ENCODE results near the gene SPOCD1. TPM values are rescaled to one million over a fixed set of nuclear protein-coding genes. Genes with fewer than 3 reads are reported as not detected.

The SPOCD1 gene
- total RNA-seq, 1 donor from 2014 or later, result 1.5 TPM

DNA sequence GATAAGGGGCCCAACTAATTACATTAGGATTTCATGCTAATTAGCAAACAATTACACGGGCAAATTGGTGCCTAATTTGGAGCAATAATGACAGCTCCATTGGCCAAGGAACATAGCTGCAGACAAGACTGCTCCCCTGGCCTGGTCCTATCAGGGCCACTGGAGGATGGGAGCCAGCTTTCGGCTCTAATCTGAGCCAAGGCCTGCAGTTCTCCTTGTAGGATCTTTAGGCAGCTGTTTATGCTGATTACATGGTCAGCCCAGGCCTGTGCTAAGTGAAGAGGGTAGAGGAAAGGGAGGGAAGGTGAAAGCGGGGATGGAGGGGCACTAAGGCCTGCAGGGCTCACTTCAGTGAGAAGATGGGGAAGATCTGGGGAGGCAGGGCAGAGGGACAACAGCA is 39.3 kb downstream of the SPOCD1 start:
- Mint-ChIP-seq H3K9me3 (ENCODE audit: unreplicated experiment) (no peaks in the 10 kb centered on the region), H3K27ac (ENCODE audit: unreplicated experiment) (no peak overlapping the region), H3K4me1 (ENCODE audit: unreplicated experiment) (peaks cover 10% of the 10 kb centered on the region), H3K36me3 (ENCODE audit: low read depth, unreplicated experiment) (peaks cover 4% of the 10 kb centered on the region), H3K27me3 (ENCODE audit: unreplicated experiment) (peaks cover 31% of the 10 kb centered on the region), H3K4me3 (ENCODE audit: unreplicated experiment) (no peak overlapping the region)
- TF ChIP-seq, protein P1, sequence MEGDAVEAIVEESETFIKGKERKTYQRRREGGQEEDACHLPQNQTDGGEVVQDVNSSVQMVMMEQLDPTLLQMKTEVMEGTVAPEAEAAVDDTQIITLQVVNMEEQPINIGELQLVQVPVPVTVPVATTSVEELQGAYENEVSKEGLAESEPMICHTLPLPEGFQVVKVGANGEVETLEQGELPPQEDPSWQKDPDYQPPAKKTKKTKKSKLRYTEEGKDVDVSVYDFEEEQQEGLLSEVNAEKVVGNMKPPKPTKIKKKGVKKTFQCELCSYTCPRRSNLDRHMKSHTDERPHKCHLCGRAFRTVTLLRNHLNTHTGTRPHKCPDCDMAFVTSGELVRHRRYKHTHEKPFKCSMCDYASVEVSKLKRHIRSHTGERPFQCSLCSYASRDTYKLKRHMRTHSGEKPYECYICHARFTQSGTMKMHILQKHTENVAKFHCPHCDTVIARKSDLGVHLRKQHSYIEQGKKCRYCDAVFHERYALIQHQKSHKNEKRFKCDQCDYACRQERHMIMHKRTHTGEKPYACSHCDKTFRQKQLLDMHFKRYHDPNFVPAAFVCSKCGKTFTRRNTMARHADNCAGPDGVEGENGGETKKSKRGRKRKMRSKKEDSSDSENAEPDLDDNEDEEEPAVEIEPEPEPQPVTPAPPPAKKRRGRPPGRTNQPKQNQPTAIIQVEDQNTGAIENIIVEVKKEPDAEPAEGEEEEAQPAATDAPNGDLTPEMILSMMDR (IDR thresholded peaks at IDR 0.05; ENCODE audit: unreplicated experiment), result no peak
- DNase-seq (ENCODE audit: low spot score), result no peak

DNA sequence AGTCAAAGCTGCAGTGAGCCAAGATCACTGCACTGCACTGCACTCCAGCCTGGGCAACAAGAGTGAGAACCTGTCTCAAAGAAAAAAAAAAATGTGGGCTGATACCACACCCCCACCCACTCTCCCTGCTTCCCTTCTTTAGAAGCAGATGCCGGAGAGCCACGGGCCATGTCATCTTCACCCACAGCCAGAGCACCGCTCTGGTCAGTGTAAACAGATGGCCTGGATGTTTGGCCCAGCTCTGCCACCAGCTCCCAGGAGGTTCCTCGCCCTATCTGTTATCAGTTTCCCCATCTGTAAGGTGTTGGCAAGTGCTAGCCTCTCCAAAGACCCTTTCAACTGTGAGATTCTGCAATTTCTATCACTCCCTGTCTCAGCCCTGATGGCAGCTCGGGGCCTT is 39.8 kb downstream of the SPOCD1 start:
- H3K4me3 Mint-ChIP-seq (ENCODE audit: unreplicated experiment), result no peak overlapping the region
- peaks cover 7% of the 10 kb centered on the region for H3K36me3 Mint-ChIP-seq (ENCODE audit: low read depth, unreplicated experiment)
- H3K9me3 Mint-ChIP-seq (ENCODE audit: unreplicated experiment), result no peaks in the 10 kb centered on the region
- peaks cover 35% of the 10 kb centered on the region for H3K27me3 Mint-ChIP-seq (ENCODE audit: unreplicated experiment)
- TF ChIP-seq, protein P1 (IDR thresholded peaks at IDR 0.05; ENCODE audit: unreplicated experiment), result no peak
- no peak for DNase-seq (ENCODE audit: low spot score)
- H3K4me1 Mint-ChIP-seq (ENCODE audit: unreplicated experiment), result peaks cover 11% of the 10 kb centered on the region
- no peak overlapping the region for H3K27ac Mint-ChIP-seq (ENCODE audit: unreplicated experiment)

DNA sequence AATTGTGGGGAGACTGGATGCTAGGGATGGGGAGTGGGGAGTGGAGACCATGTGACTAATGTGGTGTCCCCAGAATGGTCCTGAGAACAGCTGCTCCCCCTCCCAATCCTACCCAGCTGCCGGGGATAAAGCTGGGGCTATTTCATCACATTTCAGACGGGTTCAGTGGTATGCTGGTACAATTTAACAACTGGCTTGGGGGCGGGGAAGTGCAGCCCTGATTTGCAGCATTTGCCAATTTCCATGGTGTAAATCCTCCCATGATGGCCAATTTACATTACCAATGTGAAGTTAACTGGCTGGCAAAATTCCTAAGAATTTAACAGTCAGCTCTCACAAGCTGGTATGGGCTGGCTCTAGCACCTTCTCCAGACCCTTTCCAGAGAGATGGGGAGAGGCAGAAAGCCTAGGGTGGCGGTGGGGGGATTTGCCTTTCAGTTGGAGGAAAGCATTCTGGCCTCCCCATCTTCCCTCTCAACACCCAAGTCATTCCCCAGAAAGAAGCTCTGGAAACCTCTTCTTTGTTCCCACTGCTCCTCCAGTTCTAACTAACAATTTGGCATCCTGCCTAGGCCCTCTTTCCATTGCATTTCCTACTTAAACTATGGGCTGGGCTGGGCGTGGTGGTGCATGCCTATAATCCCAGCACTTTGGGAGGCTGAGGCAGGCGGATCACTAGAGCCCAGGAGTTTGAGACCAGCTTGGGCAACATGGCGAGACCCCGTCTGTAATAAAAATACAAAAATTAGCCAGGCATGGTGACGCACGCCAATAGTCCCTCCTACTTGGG is 40.4 kb downstream of the SPOCD1 start:
- Mint-ChIP-seq H3K36me3 (ENCODE audit: low read depth, unreplicated experiment) (peaks cover 10% of the 10 kb centered on the region), H3K4me3 (ENCODE audit: unreplicated experiment) (no peak overlapping the region), H3K9me3 (ENCODE audit: unreplicated experiment) (no peaks in the 10 kb centered on the region), H3K4me1 (ENCODE audit: unreplicated experiment) (peaks cover 15% of the 10 kb centered on the region), H3K27ac (ENCODE audit: unreplicated experiment) (no peak overlapping the region), H3K27me3 (ENCODE audit: unreplicated experiment) (peaks cover 38% of the 10 kb centered on the region)
- DNase-seq (ENCODE audit: low spot score), result no peak
- TF ChIP-seq, protein P1 (IDR thresholded peaks at IDR 0.05; ENCODE audit: unreplicated experiment), result no peak

DNA sequence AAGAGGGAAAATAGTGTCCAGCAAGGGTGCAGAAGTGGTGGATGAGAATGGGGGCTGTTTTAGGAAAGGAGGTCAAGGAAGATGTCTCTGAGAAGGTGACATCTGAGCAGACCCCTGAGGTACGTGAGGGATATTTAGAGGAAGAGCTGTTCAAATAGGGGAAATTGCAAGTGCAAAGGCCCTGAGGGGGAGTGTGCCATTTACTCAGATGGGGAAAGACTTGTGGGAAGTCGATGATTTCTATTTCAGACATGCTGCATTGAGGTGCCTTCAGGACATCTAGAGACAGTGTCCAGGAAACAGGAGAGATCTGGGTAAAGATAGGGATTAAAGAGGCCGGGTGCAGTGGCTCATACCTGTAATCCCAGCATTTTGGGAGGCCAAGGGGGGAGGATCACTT is 41.3 kb downstream of the SPOCD1 start:
- no peak for DNase-seq (ENCODE audit: low spot score)
- Mint-ChIP-seq H3K36me3 (ENCODE audit: low read depth, unreplicated experiment) (peaks cover 10% of the 10 kb centered on the region), H3K27ac (ENCODE audit: unreplicated experiment) (no peak overlapping the region), H3K4me1 (ENCODE audit: unreplicated experiment) (peaks cover 15% of the 10 kb centered on the region), H3K27me3 (ENCODE audit: unreplicated experiment) (peaks cover 41% of the 10 kb centered on the region), H3K9me3 (ENCODE audit: unreplicated experiment) (no peaks in the 10 kb centered on the region), H3K4me3 (ENCODE audit: unreplicated experiment) (no peak overlapping the region)
- TF ChIP-seq, protein P1 (IDR thresholded peaks at IDR 0.05; ENCODE audit: unreplicated experiment), result no peak

DNA sequence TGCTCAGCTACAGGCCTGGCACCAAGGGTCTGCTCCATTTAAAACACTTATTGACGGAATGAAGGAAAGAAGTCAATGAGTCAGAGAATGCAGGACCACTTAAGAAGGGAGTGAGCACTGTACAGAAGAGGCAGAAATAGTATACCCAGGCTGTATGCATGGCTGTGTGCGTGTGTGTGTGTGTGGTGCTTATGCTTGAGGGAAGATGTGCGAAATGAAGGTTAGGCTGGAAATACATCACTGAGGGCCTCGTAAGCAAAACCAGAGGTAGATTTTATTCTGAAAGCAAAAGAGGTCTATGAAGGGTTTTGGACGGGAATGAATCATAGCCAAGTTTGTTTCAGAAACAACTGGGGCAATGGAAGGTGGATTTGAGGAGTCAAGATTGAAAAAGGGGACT is 42.0 kb downstream of the SPOCD1 start:
- Mint-ChIP-seq H3K27me3 (ENCODE audit: unreplicated experiment) (peaks cover 41% of the 10 kb centered on the region), H3K4me3 (ENCODE audit: unreplicated experiment) (no peak overlapping the region), H3K36me3 (ENCODE audit: low read depth, unreplicated experiment) (peaks cover 10% of the 10 kb centered on the region), H3K4me1 (ENCODE audit: unreplicated experiment) (peaks cover 15% of the 10 kb centered on the region), H3K27ac (ENCODE audit: unreplicated experiment) (no peak overlapping the region), H3K9me3 (ENCODE audit: unreplicated experiment) (no peaks in the 10 kb centered on the region)
- DNase-seq (ENCODE audit: low spot score), result no peak
- TF ChIP-seq, protein P1 (IDR thresholded peaks at IDR 0.05; ENCODE audit: unreplicated experiment), result no peak

All from endothelial cell (in vitro differentiated cells).